SKM-1 (cell line): Measurements from ENCODE around the gene CAPN10.

Source experiments
- DNase-seq: peaks from one replicate; lab custom pipeline; 2025; ENCODE audit not compliant: unreplicated experiment; lab: John Stamatoyannopoulos, UW

CAPN10 gene

GRCh38 chr2:240588006-240588655 lies 1.6 kb downstream of the CAPN10 start:
- DNase-seq, result no peak

GRCh38 chr2:240588669-240589068 lies 2.1 kb downstream of the CAPN10 start:
- no peak for DNase-seq

- DNase-seq, result no peak
Observed at GRCh38 chr2:240589375-240589774, 2.8 kb downstream of the CAPN10 start.

- DNase-seq, result no peak
Observed at GRCh38 chr2:240589850-240590525, 3.5 kb downstream of the CAPN10 start.

DNA sequence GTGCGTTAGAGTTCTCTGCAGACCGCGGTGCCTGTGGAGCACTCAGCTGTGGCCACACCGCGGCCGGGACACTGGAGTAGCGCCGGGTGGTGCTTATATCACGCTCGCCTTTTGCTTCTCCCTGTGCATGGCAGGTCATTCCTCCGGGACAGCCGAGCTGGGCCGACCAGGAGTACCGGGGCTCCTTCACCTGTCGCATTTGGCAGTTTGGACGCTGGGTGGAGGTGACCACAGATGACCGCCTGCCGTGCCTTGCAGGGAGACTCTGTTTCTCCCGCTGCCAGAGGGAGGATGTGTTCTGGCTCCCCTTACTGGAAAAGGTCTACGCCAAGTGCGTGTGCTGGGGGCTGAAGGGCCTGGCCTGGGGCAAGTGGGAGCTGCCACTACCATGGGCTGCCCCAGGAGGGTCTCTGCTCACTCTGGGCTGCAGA lies 4.2 kb downstream of the CAPN10 start:
- DNase-seq, result no peak

GRCh38 chr2:240591226-240591625 lies 4.7 kb downstream of the CAPN10 start:
- no peak for DNase-seq

DNA sequence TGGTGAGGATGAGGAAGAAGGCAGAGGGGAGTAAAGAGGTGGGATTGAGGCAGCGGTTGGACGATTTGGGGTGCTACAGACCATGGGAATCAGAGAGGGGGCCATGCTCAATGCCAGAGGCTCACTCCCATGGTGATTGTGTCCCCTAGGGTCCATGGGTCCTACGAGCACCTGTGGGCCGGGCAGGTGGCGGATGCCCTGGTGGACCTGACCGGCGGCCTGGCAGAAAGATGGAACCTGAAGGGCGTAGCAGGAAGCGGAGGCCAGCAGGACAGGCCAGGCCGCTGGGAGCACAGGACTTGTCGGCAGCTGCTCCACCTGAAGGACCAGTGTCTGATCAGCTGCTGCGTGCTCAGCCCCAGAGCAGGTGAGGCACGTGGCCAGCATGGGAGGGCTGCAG lies 5.2 kb downstream of the CAPN10 start:
- DNase-seq, result no peak

DNA sequence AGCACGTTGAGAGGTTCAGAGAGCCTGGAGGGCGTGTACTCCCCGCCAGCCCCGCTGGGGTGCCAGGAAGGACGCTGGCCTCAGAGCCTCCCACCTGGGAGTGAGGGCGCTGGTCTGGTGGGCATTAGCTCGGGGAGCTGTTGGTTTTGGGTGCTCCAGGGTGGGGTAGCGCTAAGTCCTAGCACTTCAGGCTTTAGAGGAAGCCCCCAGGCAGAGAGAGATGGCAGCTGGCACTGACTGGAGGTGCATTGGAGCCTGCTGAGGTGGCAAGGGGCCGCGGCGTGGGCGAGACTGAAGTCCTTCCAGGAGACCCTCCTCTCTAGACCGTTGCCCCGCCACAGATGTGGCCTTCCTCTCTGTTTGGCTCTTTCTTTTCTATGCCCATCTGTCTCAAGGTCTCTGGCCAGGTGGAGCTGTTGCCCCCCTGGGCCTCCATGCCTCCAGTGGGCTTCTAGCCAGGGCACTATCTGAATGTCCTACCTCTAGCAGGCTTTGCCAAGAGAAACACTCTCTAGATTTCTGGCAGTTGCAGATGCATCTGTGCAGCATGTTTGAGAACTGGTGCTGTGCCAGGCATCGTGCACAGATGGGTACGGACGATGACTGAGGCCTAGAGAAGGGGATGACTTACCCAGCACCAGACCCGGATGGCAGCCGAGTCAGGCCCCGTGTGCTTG lies 6.6 kb downstream of the CAPN10 start:
- no peak for DNase-seq

DNA sequence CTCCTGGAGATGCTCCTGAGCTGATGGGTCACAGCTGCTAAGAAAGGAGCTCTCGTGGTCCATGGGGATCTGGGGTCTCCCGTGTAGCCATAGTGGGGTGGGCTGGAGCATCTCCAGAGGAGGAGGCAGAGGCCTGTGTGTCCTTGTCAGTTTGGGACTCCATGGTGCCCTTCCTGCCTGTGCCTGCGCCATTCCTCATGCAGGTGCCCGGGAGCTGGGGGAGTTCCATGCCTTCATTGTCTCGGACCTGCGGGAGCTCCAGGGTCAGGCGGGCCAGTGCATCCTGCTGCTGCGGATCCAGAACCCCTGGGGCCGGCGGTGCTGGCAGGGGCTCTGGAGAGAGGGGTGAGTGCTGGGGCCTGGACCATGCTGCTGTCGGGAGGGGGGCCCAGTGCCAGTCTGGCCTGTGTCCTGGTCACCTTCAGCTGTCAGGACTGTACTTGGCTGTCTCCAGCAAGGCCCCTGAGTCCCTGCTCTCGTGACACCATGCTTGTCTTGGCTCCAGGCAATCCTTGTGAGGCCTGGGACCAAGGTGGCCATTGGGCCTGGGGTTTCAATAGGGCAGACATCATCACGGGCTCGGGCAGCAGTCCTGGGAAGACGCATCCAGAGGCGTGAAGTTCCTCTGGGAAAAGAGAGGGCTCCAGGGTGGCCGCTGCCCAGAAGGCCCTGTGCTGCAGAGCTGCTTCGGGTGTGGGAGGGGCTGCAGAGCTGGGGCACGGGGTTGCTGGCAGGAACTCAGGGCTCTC lies 7.3 kb downstream of the CAPN10 start:
- no peak for DNase-seq

DNA sequence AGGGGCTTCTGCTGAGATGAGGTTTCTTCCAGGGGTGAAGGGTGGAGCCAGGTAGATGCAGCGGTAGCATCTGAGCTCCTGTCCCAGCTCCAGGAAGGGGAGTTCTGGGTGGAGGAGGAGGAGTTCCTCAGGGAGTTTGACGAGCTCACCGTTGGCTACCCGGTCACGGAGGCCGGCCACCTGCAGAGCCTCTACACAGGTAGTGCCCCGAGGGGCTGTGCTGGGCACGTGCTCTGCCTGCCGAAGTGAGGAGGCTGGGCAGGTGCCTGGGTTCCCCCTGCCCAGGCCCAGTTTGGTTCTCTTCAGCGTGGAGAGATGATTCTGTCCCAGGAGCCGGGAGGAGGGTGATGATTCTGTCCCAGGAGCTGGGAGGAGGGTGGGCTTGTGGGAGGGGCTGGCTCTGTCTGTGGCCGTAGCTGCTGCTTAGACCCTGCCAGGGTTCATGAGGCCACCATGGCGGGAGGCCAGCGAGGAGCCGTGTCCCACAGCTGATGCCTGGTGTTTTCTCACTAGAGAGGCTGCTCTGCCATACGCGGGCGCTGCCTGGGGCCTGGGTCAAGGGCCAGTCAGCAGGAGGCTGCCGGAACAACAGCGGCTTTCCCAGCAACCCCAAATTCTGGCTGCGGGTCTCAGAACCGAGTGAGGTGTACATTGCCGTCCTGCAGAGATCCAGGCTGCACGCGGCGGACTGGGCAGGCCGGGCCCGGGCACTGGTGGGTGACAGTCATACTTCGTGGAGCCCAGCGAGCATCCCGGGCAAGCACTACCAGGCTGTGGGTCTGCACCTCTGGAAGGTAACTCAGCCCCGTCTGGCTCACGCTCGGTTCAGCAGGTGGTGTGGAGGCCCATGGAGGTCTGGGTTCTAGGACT lies 8.2 kb downstream of the CAPN10 start:
- DNase-seq, result no peak

- DNase-seq, result no peak
Observed at GRCh38 chr2:240595381-240596079, 9.0 kb downstream of the CAPN10 start.

DNA sequence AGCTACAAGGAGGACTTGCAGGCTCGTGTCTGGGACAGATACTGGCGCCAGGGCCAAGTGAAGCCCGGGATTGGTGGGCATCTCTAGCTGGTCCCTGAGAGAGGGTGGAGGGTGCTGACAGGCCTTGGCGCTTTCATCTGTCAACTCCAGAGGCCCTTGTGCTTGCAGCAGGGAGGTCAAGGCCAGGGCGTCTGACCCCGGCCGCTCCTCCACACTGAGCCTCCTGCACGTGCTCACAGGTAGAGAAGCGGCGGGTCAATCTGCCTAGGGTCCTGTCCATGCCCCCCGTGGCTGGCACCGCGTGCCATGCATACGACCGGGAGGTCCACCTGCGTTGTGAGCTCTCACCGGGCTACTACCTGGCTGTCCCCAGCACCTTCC lies 9.5 kb downstream of the CAPN10 start:
- DNase-seq, result no peak

GRCh38 chr2:240596491-240596931 lies 10.0 kb downstream of the CAPN10 start:
- DNase-seq, result no peak

GRCh38 chr2:240597054-240597418 lies 10.5 kb downstream of the CAPN10 start:
- no peak for DNase-seq

- no peak for DNase-seq
Observed at GRCh38 chr2:240597419-240598181, 11.1 kb downstream of the CAPN10 start.

- DNase-seq, result no peak
Observed at GRCh38 chr2:240598311-240598911, 11.9 kb downstream of the CAPN10 start.

GRCh38 chr2:240599141-240599583 lies 12.6 kb downstream of the CAPN10 start:
- DNase-seq, result no peak

DNA sequence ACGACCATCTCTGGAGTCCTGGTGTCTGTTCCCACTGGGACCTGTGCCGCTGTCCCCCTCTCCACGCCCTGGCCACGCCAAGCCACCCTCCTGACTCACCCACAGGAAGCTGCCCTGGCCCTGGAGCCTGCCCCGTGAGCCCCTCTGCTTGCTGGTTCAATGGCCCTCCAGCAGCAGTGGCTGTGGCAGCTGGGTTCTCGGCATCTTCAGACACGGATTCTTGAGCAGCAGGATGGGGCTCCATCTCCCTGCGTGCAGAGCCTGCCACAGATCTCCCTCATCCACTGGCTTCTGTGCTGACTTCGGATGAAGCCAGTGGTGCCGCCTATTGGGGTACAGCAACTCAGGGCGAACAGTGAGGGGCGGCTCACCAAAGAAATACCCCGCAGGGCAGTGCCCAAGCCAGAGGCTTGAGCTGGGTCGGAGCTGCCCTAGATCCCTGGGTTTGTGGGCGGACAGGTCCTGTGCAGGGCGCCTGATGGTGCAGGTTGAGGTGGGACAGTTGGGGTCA lies 14.0 kb downstream of the CAPN10 start:
- DNase-seq, result no peak
